K562 (cell line): ENCODE data around the gene GFI1B. TPM values are rescaled to one million over a fixed set of nuclear protein-coding genes. Genes with fewer than 3 reads are reported as not detected.
A peak's percentile ranks its signal among the peaks of the same experiment; 100 is the strongest.

Source experiments
- ATAC-seq: fragments of 200-7000 bp; cut with Tn5 transposase; 3 replicates; pipeline ENCODE4 v1.9.1; 2020; ENCODE audit warnings: moderate library complexity
- BruUV-seq: library from RNA; stranded (reverse); fragments of 400-500 nt; replicated peaks from 2 replicates; lab custom pipeline; 2021; lab: Mats Ljungman, UMichigan
- CTCF ChIA-PET: fragments of 300-600 bp; formaldehyde crosslinking; extraction: SDS; loops from one replicate; lab custom pipeline; 2021; ENCODE audit warnings: low intra/inter-chr PET ratio; lab: Yijun Ruan, JAX
- POLR2A ChIA-PET: fragments of 300-600, 350-650 bp; sonication (Branson Sonifier 250); formaldehyde crosslinking; extraction: SDS; loops from one replicate; lab custom pipeline; 2021; ENCODE audit warnings: antibody characterized with exemption, inconsistent platforms; lab: Yijun Ruan, JAX
- DNase-seq, 4 experiments: peaks; one replicate each; pipeline versions ENCODE4 v3.0.0 to v3.0.0-alpha.2; 2011 to 2018; ENCODE audit warnings: low spot score in 3 of 4, mixed read lengths in 3 of 4; ENCODE audit errors: extremely low read depth in 1 of 4
- FAIRE-seq: peaks from 2 replicates; lab custom pipeline; 2011; peaks lifted over from hg19 to GRCh38; lab: Jason Lieb, UNC
- H2AFZ ChIP-seq: 2 replicates; pipeline ENCODE4 v1.6.0; 2011; ENCODE audit warnings: low read depth, low read length, control low read depth, inconsistent platforms
- H3K27ac ChIP-seq: fragments of 200-600 bp; 3 replicates; pipeline ENCODE4 v1.8.0; 2011; ENCODE audit warnings: low read depth, mild to moderate bottlenecking, control low read depth, inconsistent platforms, low read length, moderate library complexity, mixed read lengths; ENCODE audit errors: extremely low read depth
- H3K27me3 ChIP-seq, 2 experiments: fragments of 300-600 bp in 1 of 2; 2 replicates in 1 of 2; 3 replicates in 1 of 2; pipeline versions ENCODE4 v1.6.0 to v1.8.0; 2011; ENCODE audit warnings: inconsistent platforms in 2 of 2, low read length in 2 of 2, mild to moderate bottlenecking in 1 of 2, mixed read lengths in 1 of 2, moderate library complexity in 1 of 2; ENCODE audit not compliant: control insufficient read depth in 2 of 2, insufficient read depth in 2 of 2
- H3K36me3 ChIP-seq: fragments of 300-600 bp; 3 replicates; pipeline ENCODE4 v1.8.0; 2011; ENCODE audit warnings: mild to moderate bottlenecking, low read length, inconsistent platforms; ENCODE audit not compliant: control insufficient read depth, insufficient read depth
- H3K4me1 ChIP-seq, 2 experiments: fragments of 200-600 bp in 1 of 2; replicated peaks in 1 of 2; 2 replicates in 1 of 2; 3 replicates in 1 of 2; pipeline versions ENCODE4 v1.5.1 to v1.8.0; 2011; ENCODE audit warnings: inconsistent platforms in 2 of 2, low read length in 2 of 2, mild to moderate bottlenecking in 1 of 2, mixed read lengths in 1 of 2, moderate library complexity in 1 of 2; ENCODE audit not compliant: control insufficient read depth in 2 of 2, insufficient read depth in 2 of 2
- H3K4me2 ChIP-seq: 2 replicates; pipeline ENCODE4 v1.6.1; 2011; ENCODE audit warnings: low read length, control low read depth, inconsistent platforms, mixed read lengths; ENCODE audit not compliant: insufficient read depth
- H3K4me3 ChIP-seq: fragments of 200-600 bp; sonication (generic), shearing (Covaris generic); 2 replicates; pipeline ENCODE4 v1.5.1; 2016; ENCODE audit warnings: control low read depth, inconsistent platforms
- H3K79me2 ChIP-seq: fragments of 200-600 bp; 3 replicates; pipeline ENCODE4 v1.8.0; 2011; ENCODE audit warnings: low read length, inconsistent platforms; ENCODE audit not compliant: control insufficient read depth, insufficient read depth
- H3K9ac ChIP-seq, 2 experiments: 2 replicates each; pipeline versions ENCODE4 v1.6.0 to v1.6.1; 2011; ENCODE audit warnings: low read depth in 2 of 2, low read length in 2 of 2, control low read depth in 1 of 2, inconsistent platforms in 1 of 2, mild to moderate bottlenecking in 1 of 2, mixed read lengths in 1 of 2; ENCODE audit not compliant: insufficient read depth in 1 of 2
- H3K9me1 ChIP-seq: one replicate; pipeline ENCODE4 v1.6.0; 2011; ENCODE audit warnings: inconsistent platforms, mild to moderate bottlenecking, low read length, moderate library complexity; ENCODE audit not compliant: control insufficient read depth, insufficient read depth
- H3K9me3 ChIP-seq: replicated peaks from 2 replicates; pipeline ENCODE4 v1.5.1; 2011; ENCODE audit warnings: low read depth, low read length, inconsistent platforms; ENCODE audit not compliant: control insufficient read depth, insufficient read depth
- H4K20me1 ChIP-seq: replicated peaks from 2 replicates; pipeline ENCODE4 v1.6.1; 2011; ENCODE audit warnings: low read length, inconsistent platforms, mixed read lengths; ENCODE audit not compliant: control insufficient read depth, insufficient read depth
- BRD4 ChIP-seq: fragments of 200-600 bp; sonication (generic); IDR thresholded peaks from 2 replicates; pipeline ENCODE4 v1.6.1; 2017; ENCODE audit warnings: inconsistent platforms
- ERF ChIP-seq: fragments of 450-650 bp; formaldehyde crosslinking; IDR thresholded peaks from 2 replicates; pipeline ENCODE4 v1.4.0; 2020; ENCODE audit warnings: mild to moderate bottlenecking, mixed read lengths
- GTF2F1 ChIP-seq: IDR thresholded peaks from 2 replicates; pipeline ENCODE4 v1.6.1; 2011; ENCODE audit warnings: low read depth, low read length, improper control_type of control experiment
- KDM1A ChIP-seq, 2 experiments: fragments of 450-650 bp; IDR thresholded peaks; 2 replicates each; pipeline ENCODE4 v1.6.1; 2016; ENCODE audit warnings: mild to moderate bottlenecking in 2 of 2
- MCM3 ChIP-seq: fragments of 450-650 bp; IDR thresholded peaks from 2 replicates; pipeline ENCODE4 v1.6.1; 2016
- NCOR1 ChIP-seq: fragments of 450-650 bp; IDR thresholded peaks from 2 replicates; pipeline ENCODE4 v1.6.1; 2016; ENCODE audit warnings: mild to moderate bottlenecking, moderate library complexity
- NFRKB ChIP-seq: fragments of 450-650 bp; IDR thresholded peaks from 2 replicates; pipeline ENCODE4 v1.6.1; 2016; ENCODE audit warnings: low read depth
- TSC22D4 ChIP-seq: fragments of 450-650 bp; IDR thresholded peaks from 2 replicates; pipeline ENCODE4 v1.6.1; 2016; ENCODE audit warnings: missing genetic modification characterization, missing biosample characterization, control low read depth
- ZNF316 ChIP-seq: fragments of 450-650 bp; IDR thresholded peaks from 2 replicates; pipeline ENCODE4 v1.6.1; 2016
- WGBS: fragments of 100-300 bp; shearing (Covaris generic); methylation state at CpG from one replicate; pipeline ENCODE4 v1.1.6; 2016; ENCODE audit warnings: low coverage, mixed read lengths; ENCODE audit not compliant: insufficient coverage; ENCODE audit errors: missing lambda C conversion rate; 5-methylcytosine and 5-hydroxymethylcytosine counted together
- in situ Hi-C: fragments of 300-500 bp; cut with MboI; formaldehyde crosslinking; loops from 4 replicates; pipeline ENCODE4 v1.15.0; 2018; ENCODE audit warnings: inconsistent platforms, mixed read lengths
- intact Hi-C: fragments of 100-400 bp; cut with micrococcal nuclease; formaldehyde crosslinking; loops from 2 replicates; pipeline ENCODE4 v1.14.2; 2022
- polyA plus RNA-seq, 8 experiments: library from polyadenylated mRNA; depleted of rRNA in 4 of 8; stranded (reverse) in 5 of 8; unstranded in 3 of 8; fragments of >200 nt; fragmentation: Nextera tagmentation in 2 of 8; fragmentation: Illumina TruSeq in 1 of 8; extraction: Ambion mirVana in 2 of 8; extraction: Trizol in 1 of 8; gene quantifications; 2 replicates each; pipeline versions ENCODE4 v1.2.1 to v1.2.3, GENCODE V29; 2011 to 2014; ENCODE audit warnings: inconsistent platforms in 1 of 8, missing spikeins in 1 of 8
- total RNA-seq, 7 experiments: library from RNA; depleted of rRNA in 6 of 7; stranded (reverse); fragments of >200 nt in 6 of 7; fragmentation: Illumina TruSeq in 2 of 7; extraction: Trizol in 2 of 7; gene quantifications; 2 replicates each; pipeline versions ENCODE4 v1.2.1 to v1.2.3, GENCODE V29; 2011 to 2021; ENCODE audit warnings: low replicate concordance in 1 of 7
- TF ChIP-seq, protein P1 (sequence below): fragments of 450-650 bp; IDR thresholded peaks from 2 replicates; pipeline ENCODE4 v1.7.0; 2016; ENCODE audit warnings: borderline replicate concordance
- TF ChIP-seq, protein P2 (sequence below): sonication (generic); formaldehyde crosslinking; IDR thresholded peaks from 2 replicates; pipeline ENCODE4 v1.9.0; 2022; ENCODE audit warnings: mild to moderate bottlenecking, missing genetic modification reagents
- TF ChIP-seq, protein P3 (sequence below): fragments of 200-600 bp; sonication (generic); IDR thresholded peaks from one replicate; pipeline ENCODE4 v1.6.1; 2012; ENCODE audit warnings: mild to moderate bottlenecking, low read depth, low read length, inconsistent platforms

Gene GFI1B
- total and polyA plus RNA-seq, 9 of the 15 experiments (the other 6 are each of a cell fraction or from before 2014, with no cell fraction given): 8.0 to 75.7 (median 34.5) TPM

DNA sequence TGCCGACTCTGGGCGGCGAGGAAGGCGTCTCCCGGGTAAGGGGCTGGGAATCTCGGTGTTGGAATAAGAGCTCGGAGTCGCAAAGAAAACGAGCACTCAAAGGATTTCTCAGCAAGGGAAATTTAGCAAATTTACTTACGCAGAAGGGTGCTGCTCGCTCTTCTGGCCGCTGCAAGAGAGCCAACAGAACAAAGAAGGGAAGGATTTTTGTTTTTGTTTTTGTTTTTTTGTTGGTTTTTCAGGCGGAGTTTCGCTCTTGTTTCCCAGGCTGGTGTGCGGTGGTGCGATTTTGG, 52.6 kb downstream of the GFI1B start:
- H3K27me3 ChIP-seq: no peaks in the 10 kb centered on the region
- H3K79me2 ChIP-seq: peaks cover 75% of the 10 kb centered on the region
- peak overlapping the region; percentile 83 to 98 for H3K9ac ChIP-seq
- ATAC-seq (no peak), DNase-seq (no peak), FAIRE-seq (no peak)
- peak overlapping the region; percentile 99 for H2AFZ ChIP-seq
- no TSS peak for BruUV-seq
- CTCF ChIA-PET: no interaction called here
- no peaks in the 10 kb centered on the region for H3K9me1 ChIP-seq
- peak overlapping the region; percentile 93 for H3K27ac ChIP-seq
- peak overlapping the region; percentile 95 for H3K4me2 ChIP-seq
- peaks cover 14% of the 10 kb centered on the region; the same call in 1 of the 2 replicates for H3K9me3 ChIP-seq
- in situ Hi-C loops (no loop called here), intact Hi-C loops (no loop called here)
- POLR2A ChIA-PET: interaction anchor here (0.6 to 2.7 kb wide), 11 partner anchors 9 to 304 kb away, joined by 3 to 15 read pairs (median 3); no protein-coding TSS in a partner anchor
- H3K4me3 ChIP-seq: peak overlapping the region; percentile 99
- peaks cover 23 to 32% of the 10 kb centered on the region in 2 experiments; a peak in 4 of 5 replicates for H3K4me1 ChIP-seq
- 2% methylated on average over 16 of the region's 16 CpGs for WGBS
- H3K36me3 ChIP-seq: peaks cover 42% of the 10 kb centered on the region
- H4K20me1 ChIP-seq: no peaks in the 10 kb centered on the region
- TF ChIP-seq, protein P1, sequence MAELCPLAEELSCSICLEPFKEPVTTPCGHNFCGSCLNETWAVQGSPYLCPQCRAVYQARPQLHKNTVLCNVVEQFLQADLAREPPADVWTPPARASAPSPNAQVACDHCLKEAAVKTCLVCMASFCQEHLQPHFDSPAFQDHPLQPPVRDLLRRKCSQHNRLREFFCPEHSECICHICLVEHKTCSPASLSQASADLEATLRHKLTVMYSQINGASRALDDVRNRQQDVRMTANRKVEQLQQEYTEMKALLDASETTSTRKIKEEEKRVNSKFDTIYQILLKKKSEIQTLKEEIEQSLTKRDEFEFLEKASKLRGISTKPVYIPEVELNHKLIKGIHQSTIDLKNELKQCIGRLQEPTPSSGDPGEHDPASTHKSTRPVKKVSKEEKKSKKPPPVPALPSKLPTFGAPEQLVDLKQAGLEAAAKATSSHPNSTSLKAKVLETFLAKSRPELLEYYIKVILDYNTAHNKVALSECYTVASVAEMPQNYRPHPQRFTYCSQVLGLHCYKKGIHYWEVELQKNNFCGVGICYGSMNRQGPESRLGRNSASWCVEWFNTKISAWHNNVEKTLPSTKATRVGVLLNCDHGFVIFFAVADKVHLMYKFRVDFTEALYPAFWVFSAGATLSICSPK: 0 out of 2 replicates have a peak, but pooled peaks have one; percentile 6
- TF ChIP-seq KDM1A (IDR thresholded peaks at IDR 0.05) (no peak), ERF (no peak), NFRKB (peak; percentile 0; the same call in 1 of the 2 replicates), GTF2F1 (no peak), MCM3 (no peak), TSC22D4 (tag) (no peak), BRD4 (peak; percentile 20; the same call in 1 of the 2 replicates), NCOR1 (no peak), ZNF316 (peak; percentile 27; the same call in 1 of the 2 replicates)
- TF ChIP-seq, protein P2, sequence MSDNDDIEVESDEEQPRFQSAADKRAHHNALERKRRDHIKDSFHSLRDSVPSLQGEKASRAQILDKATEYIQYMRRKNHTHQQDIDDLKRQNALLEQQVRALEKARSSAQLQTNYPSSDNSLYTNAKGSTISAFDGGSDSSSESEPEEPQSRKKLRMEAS (CRISPR knock-in tag): no peak
- TF ChIP-seq, protein P3, sequence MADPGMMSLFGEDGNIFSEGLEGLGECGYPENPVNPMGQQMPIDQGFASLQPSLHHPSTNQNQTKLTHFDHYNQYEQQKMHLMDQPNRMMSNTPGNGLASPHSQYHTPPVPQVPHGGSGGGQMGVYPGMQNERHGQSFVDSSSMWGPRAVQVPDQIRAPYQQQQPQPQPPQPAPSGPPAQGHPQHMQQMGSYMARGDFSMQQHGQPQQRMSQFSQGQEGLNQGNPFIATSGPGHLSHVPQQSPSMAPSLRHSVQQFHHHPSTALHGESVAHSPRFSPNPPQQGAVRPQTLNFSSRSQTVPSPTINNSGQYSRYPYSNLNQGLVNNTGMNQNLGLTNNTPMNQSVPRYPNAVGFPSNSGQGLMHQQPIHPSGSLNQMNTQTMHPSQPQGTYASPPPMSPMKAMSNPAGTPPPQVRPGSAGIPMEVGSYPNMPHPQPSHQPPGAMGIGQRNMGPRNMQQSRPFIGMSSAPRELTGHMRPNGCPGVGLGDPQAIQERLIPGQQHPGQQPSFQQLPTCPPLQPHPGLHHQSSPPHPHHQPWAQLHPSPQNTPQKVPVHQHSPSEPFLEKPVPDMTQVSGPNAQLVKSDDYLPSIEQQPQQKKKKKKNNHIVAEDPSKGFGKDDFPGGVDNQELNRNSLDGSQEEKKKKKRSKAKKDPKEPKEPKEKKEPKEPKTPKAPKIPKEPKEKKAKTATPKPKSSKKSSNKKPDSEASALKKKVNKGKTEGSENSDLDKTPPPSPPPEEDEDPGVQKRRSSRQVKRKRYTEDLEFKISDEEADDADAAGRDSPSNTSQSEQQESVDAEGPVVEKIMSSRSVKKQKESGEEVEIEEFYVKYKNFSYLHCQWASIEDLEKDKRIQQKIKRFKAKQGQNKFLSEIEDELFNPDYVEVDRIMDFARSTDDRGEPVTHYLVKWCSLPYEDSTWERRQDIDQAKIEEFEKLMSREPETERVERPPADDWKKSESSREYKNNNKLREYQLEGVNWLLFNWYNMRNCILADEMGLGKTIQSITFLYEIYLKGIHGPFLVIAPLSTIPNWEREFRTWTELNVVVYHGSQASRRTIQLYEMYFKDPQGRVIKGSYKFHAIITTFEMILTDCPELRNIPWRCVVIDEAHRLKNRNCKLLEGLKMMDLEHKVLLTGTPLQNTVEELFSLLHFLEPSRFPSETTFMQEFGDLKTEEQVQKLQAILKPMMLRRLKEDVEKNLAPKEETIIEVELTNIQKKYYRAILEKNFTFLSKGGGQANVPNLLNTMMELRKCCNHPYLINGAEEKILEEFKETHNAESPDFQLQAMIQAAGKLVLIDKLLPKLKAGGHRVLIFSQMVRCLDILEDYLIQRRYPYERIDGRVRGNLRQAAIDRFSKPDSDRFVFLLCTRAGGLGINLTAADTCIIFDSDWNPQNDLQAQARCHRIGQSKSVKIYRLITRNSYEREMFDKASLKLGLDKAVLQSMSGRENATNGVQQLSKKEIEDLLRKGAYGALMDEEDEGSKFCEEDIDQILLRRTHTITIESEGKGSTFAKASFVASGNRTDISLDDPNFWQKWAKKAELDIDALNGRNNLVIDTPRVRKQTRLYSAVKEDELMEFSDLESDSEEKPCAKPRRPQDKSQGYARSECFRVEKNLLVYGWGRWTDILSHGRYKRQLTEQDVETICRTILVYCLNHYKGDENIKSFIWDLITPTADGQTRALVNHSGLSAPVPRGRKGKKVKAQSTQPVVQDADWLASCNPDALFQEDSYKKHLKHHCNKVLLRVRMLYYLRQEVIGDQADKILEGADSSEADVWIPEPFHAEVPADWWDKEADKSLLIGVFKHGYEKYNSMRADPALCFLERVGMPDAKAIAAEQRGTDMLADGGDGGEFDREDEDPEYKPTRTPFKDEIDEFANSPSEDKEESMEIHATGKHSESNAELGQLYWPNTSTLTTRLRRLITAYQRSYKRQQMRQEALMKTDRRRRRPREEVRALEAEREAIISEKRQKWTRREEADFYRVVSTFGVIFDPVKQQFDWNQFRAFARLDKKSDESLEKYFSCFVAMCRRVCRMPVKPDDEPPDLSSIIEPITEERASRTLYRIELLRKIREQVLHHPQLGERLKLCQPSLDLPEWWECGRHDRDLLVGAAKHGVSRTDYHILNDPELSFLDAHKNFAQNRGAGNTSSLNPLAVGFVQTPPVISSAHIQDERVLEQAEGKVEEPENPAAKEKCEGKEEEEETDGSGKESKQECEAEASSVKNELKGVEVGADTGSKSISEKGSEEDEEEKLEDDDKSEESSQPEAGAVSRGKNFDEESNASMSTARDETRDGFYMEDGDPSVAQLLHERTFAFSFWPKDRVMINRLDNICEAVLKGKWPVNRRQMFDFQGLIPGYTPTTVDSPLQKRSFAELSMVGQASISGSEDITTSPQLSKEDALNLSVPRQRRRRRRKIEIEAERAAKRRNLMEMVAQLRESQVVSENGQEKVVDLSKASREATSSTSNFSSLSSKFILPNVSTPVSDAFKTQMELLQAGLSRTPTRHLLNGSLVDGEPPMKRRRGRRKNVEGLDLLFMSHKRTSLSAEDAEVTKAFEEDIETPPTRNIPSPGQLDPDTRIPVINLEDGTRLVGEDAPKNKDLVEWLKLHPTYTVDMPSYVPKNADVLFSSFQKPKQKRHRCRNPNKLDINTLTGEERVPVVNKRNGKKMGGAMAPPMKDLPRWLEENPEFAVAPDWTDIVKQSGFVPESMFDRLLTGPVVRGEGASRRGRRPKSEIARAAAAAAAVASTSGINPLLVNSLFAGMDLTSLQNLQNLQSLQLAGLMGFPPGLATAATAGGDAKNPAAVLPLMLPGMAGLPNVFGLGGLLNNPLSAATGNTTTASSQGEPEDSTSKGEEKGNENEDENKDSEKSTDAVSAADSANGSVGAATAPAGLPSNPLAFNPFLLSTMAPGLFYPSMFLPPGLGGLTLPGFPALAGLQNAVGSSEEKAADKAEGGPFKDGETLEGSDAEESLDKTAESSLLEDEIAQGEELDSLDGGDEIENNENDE: no peak
